H9 (cell line): ENCODE measurements around the gene NUTF2. TPM values are rescaled to one million over a fixed set of nuclear protein-coding genes. Genes with fewer than 3 reads are reported as not detected.
A peak's percentile ranks its signal among the peaks of the same experiment; 100 is the strongest.

Experiments
- DNase-seq: peaks from one replicate; pipeline ENCODE4 v3.0.0-alpha.2; 2017
- H2AFZ ChIP-seq: one replicate; pipeline ENCODE4 v1.6.1; 2013; ENCODE audit warnings: mild to moderate bottlenecking, low read length, control low read depth, moderate library complexity
- H2AK5ac ChIP-seq: 2 replicates; pipeline ENCODE4 v1.6.1; 2013; ENCODE audit warnings: low read length, control low read depth, mixed read lengths; ENCODE audit not compliant: insufficient read length
- H2BK120ac ChIP-seq: one replicate; pipeline ENCODE4 v1.6.1; 2013; ENCODE audit warnings: low read depth, mild to moderate bottlenecking, low read length, control low read depth, inconsistent platforms; ENCODE audit not compliant: poor library complexity, severe bottlenecking
- H2BK12ac ChIP-seq: 2 replicates; pipeline ENCODE4 v1.6.1; 2013; ENCODE audit warnings: low read length, control low read depth, mixed read lengths, low read depth; ENCODE audit not compliant: insufficient read length
- H2BK15ac ChIP-seq: 2 replicates; pipeline ENCODE4 v1.6.1; 2013; ENCODE audit warnings: low read depth, low read length, control low read depth
- H2BK20ac ChIP-seq: one replicate; pipeline ENCODE4 v1.6.1; 2013; ENCODE audit warnings: low read depth, mild to moderate bottlenecking, low read length, control low read depth, inconsistent platforms; ENCODE audit not compliant: poor library complexity, severe bottlenecking
- H2BK5ac ChIP-seq: 2 replicates; pipeline ENCODE4 v1.6.1; 2013; ENCODE audit warnings: low read length, control low read depth, mixed read lengths; ENCODE audit not compliant: insufficient read length
- H3K14ac ChIP-seq: 2 replicates; pipeline ENCODE4 v1.6.1; 2013; ENCODE audit warnings: low read length, control low read depth; ENCODE audit not compliant: insufficient read depth
- H3K18ac ChIP-seq: 2 replicates; pipeline ENCODE4 v1.6.1; 2013; ENCODE audit warnings: low read depth, mild to moderate bottlenecking, mixed read lengths, low read length, control low read depth; ENCODE audit not compliant: insufficient read length
- H3K23ac ChIP-seq: 2 replicates; pipeline ENCODE4 v1.6.1; 2013; ENCODE audit warnings: low read length, control low read depth, mixed read lengths, low read depth; ENCODE audit not compliant: insufficient read length
- H3K23me2 ChIP-seq: 2 replicates; pipeline ENCODE4 v1.6.1; 2013; ENCODE audit warnings: low read depth, mild to moderate bottlenecking, mixed read lengths, low read length, control low read depth; ENCODE audit not compliant: insufficient read length, poor library complexity, severe bottlenecking
- H3K27ac ChIP-seq: 2 replicates; pipeline ENCODE4 v1.5.1; 2013; ENCODE audit warnings: low read length, control low read depth, mixed read lengths, low read depth; ENCODE audit not compliant: insufficient read length
- H3K27me3 ChIP-seq: 2 replicates; pipeline ENCODE4 v1.6.1; 2013; ENCODE audit warnings: low read length, control low read depth, inconsistent platforms; ENCODE audit not compliant: insufficient read depth
- H3K4ac ChIP-seq: 2 replicates; pipeline ENCODE4 v1.6.1; 2013; ENCODE audit warnings: low read depth, mild to moderate bottlenecking, control low read depth, inconsistent platforms, low read length, moderate library complexity
- H3K4me1 ChIP-seq: 2 replicates; pipeline ENCODE4 v1.6.1; 2013; ENCODE audit warnings: low read length, control low read depth, inconsistent platforms; ENCODE audit not compliant: insufficient read depth
- H3K4me2 ChIP-seq: 2 replicates; pipeline ENCODE4 v1.6.1; 2013; ENCODE audit warnings: low read length, control low read depth, mixed read lengths; ENCODE audit not compliant: insufficient read length, insufficient read depth
- H3K56ac ChIP-seq: 2 replicates; pipeline ENCODE4 v1.6.1; 2013; ENCODE audit warnings: low read depth, mild to moderate bottlenecking, mixed read lengths, low read length, control low read depth; ENCODE audit not compliant: insufficient read length
- H3K79me1 ChIP-seq: 2 replicates; pipeline ENCODE4 v1.6.1; 2013; ENCODE audit warnings: low read depth, mild to moderate bottlenecking, moderate library complexity, low read length, control low read depth, inconsistent platforms; ENCODE audit not compliant: insufficient read depth, poor library complexity, severe bottlenecking
- H3K79me2 ChIP-seq: 2 replicates; pipeline ENCODE4 v1.6.1; 2013; ENCODE audit warnings: low read length, control low read depth, inconsistent platforms; ENCODE audit not compliant: insufficient read depth
- H3K9ac ChIP-seq: 2 replicates; pipeline ENCODE4 v1.6.1; 2013; ENCODE audit warnings: low read length, control low read depth, mixed read lengths; ENCODE audit not compliant: insufficient read length; ENCODE audit errors: extremely low read depth
- H3K9me3 ChIP-seq: one replicate; pipeline ENCODE4 v1.6.1; 2013; ENCODE audit warnings: low read depth, low read length, inconsistent platforms; ENCODE audit not compliant: control insufficient read depth
- H3T11ph ChIP-seq: one replicate; pipeline ENCODE4 v1.6.1; 2013; ENCODE audit warnings: mild to moderate bottlenecking, low read length, control low read depth, inconsistent platforms
- H4K20me1 ChIP-seq: one replicate; pipeline ENCODE4 v1.6.1; 2013; ENCODE audit not compliant: control insufficient read depth, insufficient read length, insufficient read depth
- H4K5ac ChIP-seq: 2 replicates; pipeline ENCODE4 v1.6.1; 2013; ENCODE audit warnings: low read depth, mild to moderate bottlenecking, mixed read lengths, low read length, control low read depth; ENCODE audit not compliant: insufficient read length
- H4K8ac ChIP-seq: replicated peaks from 2 replicates; pipeline ENCODE4 v1.6.1; 2013; ENCODE audit warnings: low read length, control low read depth, mixed read lengths, low read depth; ENCODE audit not compliant: insufficient read length
- H4K91ac ChIP-seq: 2 replicates; pipeline ENCODE4 v1.6.1; 2013; ENCODE audit warnings: low read depth, mild to moderate bottlenecking, moderate library complexity, mixed read lengths, low read length, control low read depth; ENCODE audit not compliant: insufficient read length
- H3K27ac Mint-ChIP-seq, 3 experiments: 2 replicates in 2 of 3; 3 replicates in 1 of 3; pipeline ENCODE4 v1.8.0; 2020 to 2021; ENCODE audit warnings: mixed read lengths in 3 of 3, mild to moderate bottlenecking in 1 of 3, moderate library complexity in 1 of 3
- H3K27me3 Mint-ChIP-seq: 2 replicates; pipeline ENCODE4 v1.8.0; 2021; ENCODE audit warnings: low read depth, mild to moderate bottlenecking, moderate library complexity, mixed read lengths
- H3K36me3 Mint-ChIP-seq, 3 experiments: 2 replicates in 2 of 3; 3 replicates in 1 of 3; pipeline ENCODE4 v1.8.0; 2020 to 2021; ENCODE audit warnings: low read depth in 3 of 3, mixed read lengths in 3 of 3; ENCODE audit not compliant: insufficient read depth in 1 of 3
- H3K4me1 Mint-ChIP-seq, 2 experiments: 2 replicates each; pipeline ENCODE4 v1.8.0; 2020; ENCODE audit warnings: mixed read lengths in 2 of 2
- H3K4me3 Mint-ChIP-seq, 2 experiments: 2 replicates in 1 of 2; 3 replicates in 1 of 2; pipeline ENCODE4 v1.8.0; 2020 to 2021; ENCODE audit warnings: mild to moderate bottlenecking in 2 of 2, mixed read lengths in 2 of 2, moderate library complexity in 1 of 2
- H3K9me3 Mint-ChIP-seq, 2 experiments: 2 replicates in 1 of 2; 3 replicates in 1 of 2; pipeline ENCODE4 v1.8.0; 2020; ENCODE audit warnings: mild to moderate bottlenecking in 2 of 2, mixed read lengths in 2 of 2, moderate library complexity in 1 of 2
- CTCF ChIP-seq: fragments of 200-600 bp; sonication (generic); conservative IDR thresholded peaks from 3 replicates; pipeline ENCODE4 v1.8.0; 2021; ENCODE audit warnings: antibody characterized with exemption, mild to moderate bottlenecking
- WGBS: extraction: QIAGEN DNeasy Blood & Tissue Kit; methylation state at CpG from one replicate; pipeline ENCODE4 v1.1.7; 2013; ENCODE audit warnings: missing lambda C conversion rate, low lambda C conversion rate, mixed read lengths; ENCODE audit not compliant: insufficient read length; ENCODE audit errors: extremely low coverage; 5-methylcytosine and 5-hydroxymethylcytosine counted together
- total RNA-seq: library from RNA; stranded (reverse); gene quantifications from 2 replicates; pipeline ENCODE4 v1.2.1, GENCODE V29; 2021

The NUTF2 gene
- total RNA-seq, 1 experiment from 2014 or later: 198 TPM

GRCh38 chr16:67820608-67821259 is 26.0 kb upstream of the NUTF2 start:
- Histone ChIP-seq H2AK5ac (no peak overlapping the region), H3K4me2 (no peak overlapping the region), H3K27me3 (no peaks in the 10 kb centered on the region), H4K91ac (no peak overlapping the region), H3K27ac (no peak overlapping the region), H3K9ac (no peak overlapping the region), H3K14ac (no peak overlapping the region), H3K79me2 (no peaks in the 10 kb centered on the region), H2AFZ (no peak overlapping the region), H3K56ac (no peak overlapping the region), H3K4ac (no peak overlapping the region), H3K23ac (no peak overlapping the region), H2BK15ac (no peak overlapping the region), H4K8ac (no peak overlapping the region), H3K4me1 (no peaks in the 10 kb centered on the region), H3K18ac (no peak overlapping the region), H4K20me1 (no peaks in the 10 kb centered on the region), H3K9me3 (no peaks in the 10 kb centered on the region), H3K79me1 (no peaks in the 10 kb centered on the region), H4K5ac (no peak overlapping the region), H2BK12ac (no peak overlapping the region), H3T11ph (no peak overlapping the region), H2BK20ac (no peak overlapping the region), H3K23me2 (no peaks in the 10 kb centered on the region), H2BK120ac (no peak overlapping the region), H2BK5ac (no peak overlapping the region)
- TF ChIP-seq CTCF: 0 out of 3 replicates have a peak, but pooled peaks have one; percentile 11
- Mint-ChIP-seq H3K4me1 (peaks cover 14 to 17% of the 10 kb centered on the region in 2 experiments), H3K4me3 (no peak overlapping the region), H3K27me3 (peaks cover 2% of the 10 kb centered on the region; the same call in 1 of the 2 replicates), H3K36me3 (peaks cover 0 to 5% (median 4%) of the 10 kb centered on the region in 3 experiments; a peak in 1 of 7 replicates), H3K27ac (peak overlapping the region in 1 of 3 experiments; percentile 31; a peak in 2 of 7 replicates), H3K9me3 (no peaks in the 10 kb centered on the region; a peak in 1 of 5 replicates)
- WGBS: no CpG with 5 or more reads among the region's 11 CpGs
- DNase-seq: no peak
